GM08714 (cell line): ENCODE results near the gene DRC7.

Source experiments
- H3K4me3 ChIP-seq: fragments of 200-500 bp; sonication (Bioruptor generic); 2 replicates; pipeline ENCODE4 v1.5.1; 2014; ENCODE audit warnings: mild to moderate bottlenecking, low read length, inconsistent platforms
- ZNF274 ChIP-seq: IDR thresholded peaks from 2 replicates; pipeline ENCODE4 v1.6.1; 2012; ENCODE audit warnings: mild to moderate bottlenecking, low read depth, low read length

The DRC7 gene

GRCh38 chr16:57679016-57679415, 15.6 kb upstream of the DRC7 start:
- no peak for TF ChIP-seq ZNF274
- H3K4me3 ChIP-seq, result no peak overlapping the region

- no peak for TF ChIP-seq ZNF274
- no peak overlapping the region for H3K4me3 ChIP-seq
Observed at GRCh38 chr16:57679767-57680482, 14.7 kb upstream of the DRC7 start.

DNA sequence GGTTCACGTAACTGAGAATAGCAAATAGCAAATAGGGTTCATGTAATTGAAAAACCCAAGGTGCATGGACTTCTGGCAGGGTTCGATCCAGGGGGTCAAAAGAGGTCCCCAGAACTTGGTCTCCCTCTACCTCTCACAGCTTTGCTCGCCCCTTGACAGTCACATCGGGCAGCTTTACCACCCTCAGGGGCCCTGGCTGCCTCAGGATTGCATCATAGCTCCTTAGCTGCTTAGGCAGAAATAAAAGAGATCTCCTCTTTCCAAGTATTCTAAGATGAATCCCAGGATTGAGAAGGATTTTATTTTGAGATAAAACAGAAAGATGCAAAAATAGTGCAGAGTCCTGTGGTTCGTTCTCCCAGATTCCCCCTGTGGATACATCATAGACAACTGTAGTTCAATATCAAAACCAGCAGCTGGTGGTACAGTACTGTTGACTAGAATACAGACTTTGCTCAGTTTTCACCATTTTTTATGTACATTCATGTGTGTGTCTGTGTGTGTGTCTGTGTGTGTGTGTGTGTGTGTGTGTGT, 13.7 kb upstream of the DRC7 start:
- no peak overlapping the region for H3K4me3 ChIP-seq
- TF ChIP-seq ZNF274, result no peak

- TF ChIP-seq ZNF274, result no peak
- no peak overlapping the region for H3K4me3 ChIP-seq
Observed at GRCh38 chr16:57681950-57682728, 12.5 kb upstream of the DRC7 start.

- H3K4me3 ChIP-seq, result no peak overlapping the region
- no peak for TF ChIP-seq ZNF274
Observed at GRCh38 chr16:57682809-57683635, 11.6 kb upstream of the DRC7 start.

GRCh38 chr16:57683636-57684545, 10.7 kb upstream of the DRC7 start:
- no peak for TF ChIP-seq ZNF274
- no peak overlapping the region for H3K4me3 ChIP-seq

- TF ChIP-seq ZNF274, result no peak
- no peak overlapping the region for H3K4me3 ChIP-seq
Observed at GRCh38 chr16:57684626-57685358, 9.8 kb upstream of the DRC7 start.

DNA sequence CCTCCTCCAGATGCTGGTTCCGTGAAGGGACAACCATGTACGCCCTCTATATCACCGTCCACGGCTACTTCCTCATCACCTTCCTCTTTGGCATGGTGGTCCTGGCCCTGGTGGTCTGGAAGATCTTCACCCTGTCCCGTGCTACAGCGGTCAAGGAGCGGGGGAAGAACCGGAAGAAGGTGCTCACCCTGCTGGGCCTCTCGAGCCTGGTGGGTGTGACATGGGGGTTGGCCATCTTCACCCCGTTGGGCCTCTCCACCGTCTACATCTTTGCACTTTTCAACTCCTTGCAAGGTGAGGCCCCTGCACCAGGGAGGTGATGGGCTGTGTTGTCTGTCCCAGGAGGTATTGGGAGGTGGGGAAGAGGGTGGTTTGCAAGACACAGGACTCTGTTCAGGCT, 9.0 kb upstream of the DRC7 start:
- no peak overlapping the region for H3K4me3 ChIP-seq

DNA sequence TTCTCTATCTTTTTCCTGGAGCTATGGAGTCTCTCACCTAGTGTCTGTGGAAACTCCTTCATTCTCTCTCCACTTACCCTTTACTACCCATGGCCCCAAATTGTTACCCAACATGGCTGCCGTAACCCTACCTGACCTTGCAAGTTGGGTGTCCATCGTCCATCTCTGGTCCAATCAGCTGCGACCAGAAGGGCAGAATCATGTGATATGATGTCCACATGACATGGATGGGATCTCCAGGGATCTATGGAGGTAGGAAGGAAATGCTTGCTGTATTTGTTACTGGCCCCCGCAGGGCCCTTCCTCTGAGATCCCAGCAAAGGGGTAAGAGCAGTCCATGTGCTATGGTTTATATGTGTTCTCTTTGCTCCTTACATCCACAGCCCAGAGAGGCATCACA, 8.0 kb upstream of the DRC7 start:
- TF ChIP-seq ZNF274, result no peak
- H3K4me3 ChIP-seq, result no peak overlapping the region

More for the DNA sequence above, 9.0 kb upstream of the DRC7 start:
- TF ChIP-seq ZNF274, result no peak

DNA sequence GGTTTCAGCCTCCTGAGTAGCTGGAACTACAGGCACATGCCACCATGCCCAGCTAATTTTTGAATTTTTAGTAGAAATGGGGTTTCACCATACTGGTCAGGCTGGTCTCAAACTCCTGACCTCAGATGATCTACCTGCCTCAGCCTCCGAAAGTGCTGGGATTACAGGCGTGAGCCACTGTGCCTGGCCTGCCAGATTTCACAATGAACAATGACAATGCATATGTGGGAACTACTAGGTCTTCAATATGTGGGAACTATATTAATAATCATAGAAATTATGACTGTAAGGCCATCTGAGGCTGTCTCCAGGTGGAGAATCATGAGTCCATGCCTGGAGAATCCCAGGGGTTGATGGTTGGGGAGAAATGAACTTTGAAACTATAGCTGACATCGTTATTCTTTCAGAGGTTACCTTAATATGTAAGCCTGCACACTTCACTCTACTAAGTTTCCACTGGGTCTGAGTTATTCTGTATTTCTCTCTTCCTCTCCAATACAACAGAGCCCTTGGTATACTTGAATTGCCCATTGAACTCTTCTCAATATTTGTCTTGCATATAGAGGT, 7.2 kb upstream of the DRC7 start:
- H3K4me3 ChIP-seq, result no peak overlapping the region
- TF ChIP-seq ZNF274, result no peak

DNA sequence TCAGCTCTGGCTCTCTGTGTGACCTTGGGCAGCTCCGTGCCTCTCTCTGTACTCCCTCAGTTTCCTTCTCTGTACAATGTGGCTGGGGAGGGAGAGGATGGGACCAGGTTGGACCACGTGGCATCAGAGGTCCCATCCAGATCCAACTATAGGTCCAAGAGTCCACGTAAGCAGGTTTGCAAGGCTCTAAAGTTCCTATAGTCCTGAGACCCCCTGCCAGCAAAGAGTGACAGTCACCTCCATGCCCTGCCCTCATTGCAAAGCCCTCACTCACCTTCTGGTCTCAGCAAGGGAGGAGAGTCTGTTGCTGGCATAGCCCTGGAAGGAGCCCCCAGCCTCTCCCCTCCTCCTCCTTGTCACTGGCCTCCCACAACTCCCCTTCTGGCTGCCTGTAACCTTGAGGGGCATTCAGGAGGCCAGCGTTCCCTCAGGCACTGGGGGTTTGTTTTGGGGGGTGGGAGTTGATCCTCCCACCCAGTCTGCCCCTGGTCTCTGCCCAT, 6.1 kb upstream of the DRC7 start:
- H3K4me3 ChIP-seq, result no peak overlapping the region
- no peak for TF ChIP-seq ZNF274
